Upper lobe of left lung (tissue), 4 donors: Measurements from ENCODE around the gene MCCC1.

Experiments used
- POLR2A ChIP-seq, 4 donors: fragments of 450-650 bp; IDR thresholded peaks; one replicate each; pipeline ENCODE4 v1.5.1; 2016 to 2017; ENCODE audit warnings: antibody characterized with exemption in 4 of 4, mild to moderate bottlenecking in 2 of 4
- POLR2AphosphoS5 ChIP-seq, 2 donors: sonication (generic); formaldehyde crosslinking; IDR thresholded peaks; one replicate each; pipeline ENCODE4 v1.5.1; 2017; ENCODE audit warnings: antibody characterized with exemption in 2 of 2
- TF ChIP-seq, protein P1 (sequence below), 6 experiments: fragments of 450-650 bp in 4 of 6; fragments of 200-600 bp in 2 of 6; sonication (generic) in 2 of 6; IDR thresholded peaks; one replicate each; pipeline ENCODE4 v1.5.1; 2016 to 2019; ENCODE audit warnings: antibody characterized with exemption in 6 of 6

DNA sequence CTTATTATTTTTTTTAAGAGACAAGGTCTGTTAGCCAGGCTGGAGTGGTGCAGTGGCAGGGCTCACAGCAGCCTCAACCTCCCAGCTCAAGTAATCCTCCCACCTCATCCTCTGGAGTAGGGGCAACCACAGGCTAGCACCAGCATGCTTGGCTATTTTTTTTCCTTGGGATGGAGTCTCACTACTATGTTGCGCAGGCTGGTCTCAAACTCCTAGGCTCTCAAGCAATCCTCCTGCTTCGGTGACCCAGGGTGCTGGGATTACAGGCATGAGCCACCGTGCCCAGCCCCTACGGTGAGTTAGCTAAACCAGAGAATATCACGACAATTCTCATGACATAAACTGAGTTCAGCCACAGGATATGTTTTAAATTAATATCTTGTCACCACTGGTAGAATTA, 120.9 kb downstream of the MCCC1 start:
- TF ChIP-seq POLR2AphosphoS5 (IDR thresholded peaks at IDR 0.05) (no peak), POLR2A (IDR thresholded peaks at IDR 0.05) (no peak)
- TF ChIP-seq, protein P1, sequence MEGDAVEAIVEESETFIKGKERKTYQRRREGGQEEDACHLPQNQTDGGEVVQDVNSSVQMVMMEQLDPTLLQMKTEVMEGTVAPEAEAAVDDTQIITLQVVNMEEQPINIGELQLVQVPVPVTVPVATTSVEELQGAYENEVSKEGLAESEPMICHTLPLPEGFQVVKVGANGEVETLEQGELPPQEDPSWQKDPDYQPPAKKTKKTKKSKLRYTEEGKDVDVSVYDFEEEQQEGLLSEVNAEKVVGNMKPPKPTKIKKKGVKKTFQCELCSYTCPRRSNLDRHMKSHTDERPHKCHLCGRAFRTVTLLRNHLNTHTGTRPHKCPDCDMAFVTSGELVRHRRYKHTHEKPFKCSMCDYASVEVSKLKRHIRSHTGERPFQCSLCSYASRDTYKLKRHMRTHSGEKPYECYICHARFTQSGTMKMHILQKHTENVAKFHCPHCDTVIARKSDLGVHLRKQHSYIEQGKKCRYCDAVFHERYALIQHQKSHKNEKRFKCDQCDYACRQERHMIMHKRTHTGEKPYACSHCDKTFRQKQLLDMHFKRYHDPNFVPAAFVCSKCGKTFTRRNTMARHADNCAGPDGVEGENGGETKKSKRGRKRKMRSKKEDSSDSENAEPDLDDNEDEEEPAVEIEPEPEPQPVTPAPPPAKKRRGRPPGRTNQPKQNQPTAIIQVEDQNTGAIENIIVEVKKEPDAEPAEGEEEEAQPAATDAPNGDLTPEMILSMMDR (IDR thresholded peaks at IDR 0.05), result no peak
